ENCODE measurements around the gene RPS19. TPM values are rescaled to one million over a fixed set of nuclear protein-coding genes. Genes with fewer than 3 reads are reported as not detected.

The RPS19 gene
- total RNA-seq, 1 donor from 2014 or later = 717 TPM

GRCh38 chr19:41890936-41891335, 30.9 kb downstream of the RPS19 start:
- intact Hi-C loops (cut with DNase I) = no loop called here
- ATAC-seq (no peak), DNase-seq (ENCODE audit: missing footprints) (no peak)

- DNase-seq (ENCODE audit: missing footprints) (no peak), ATAC-seq (no peak)
- intact Hi-C loops (cut with DNase I) = no loop called here
These were observed 32.3 kb downstream of the RPS19 start for GRCh38 chr19:41892173-41892902.

GRCh38 chr19:41893899-41894298, 33.8 kb downstream of the RPS19 start:
- DNase-seq (ENCODE audit: missing footprints) (no peak), ATAC-seq (no peak)
- intact Hi-C loops (cut with DNase I) = no loop called here

- DNase-seq (ENCODE audit: missing footprints) = no peak
- intact Hi-C loops (cut with DNase I) = no loop called here
These were observed 34.3 kb downstream of the RPS19 start for GRCh38 chr19:41894350-41894749.

GRCh38 chr19:41895745-41896580, 35.9 kb downstream of the RPS19 start:
- DNase-seq (ENCODE audit: missing footprints) (no peak), ATAC-seq (no peak)
- intact Hi-C loops (cut with DNase I) = no loop called here

More at GRCh38 chr19:41894350-41894749, 34.3 kb downstream of the RPS19 start:
- ATAC-seq = no peak

- no peak for ATAC-seq
- DNase-seq (ENCODE audit: missing footprints) = no peak
- intact Hi-C loops (cut with DNase I) = no loop called here
These were observed 36.5 kb downstream of the RPS19 start for GRCh38 chr19:41896581-41896942.

- ATAC-seq (no peak), DNase-seq (ENCODE audit: missing footprints) (no peak)
- intact Hi-C loops (cut with DNase I) = no loop called here
These were observed 37.1 kb downstream of the RPS19 start for GRCh38 chr19:41897181-41897580.

- intact Hi-C loops (cut with DNase I) = no loop called here
- ATAC-seq (no peak), DNase-seq (ENCODE audit: missing footprints) (no peak)
These were observed 37.8 kb downstream of the RPS19 start for GRCh38 chr19:41897820-41898219.

- ATAC-seq (no peak), DNase-seq (ENCODE audit: missing footprints) (no peak)
- intact Hi-C loops (cut with DNase I) = no loop called here
These were observed 38.2 kb downstream of the RPS19 start for GRCh38 chr19:41898235-41898634.

GRCh38 chr19:41901707-41902360, 41.8 kb downstream of the RPS19 start:
- DNase-seq (ENCODE audit: missing footprints) = no peak
- ATAC-seq = no peak
- intact Hi-C loops (cut with DNase I) = no loop called here

GRCh38 chr19:41902594-41902993, 42.5 kb downstream of the RPS19 start:
- intact Hi-C loops (cut with DNase I) = no loop called here
- no peak for ATAC-seq
- no peak for DNase-seq (ENCODE audit: missing footprints)

- intact Hi-C loops (cut with DNase I) = no loop called here
- ATAC-seq (no peak), DNase-seq (ENCODE audit: missing footprints) (no peak)
These were observed 43.3 kb downstream of the RPS19 start for GRCh38 chr19:41903193-41903953.

GRCh38 chr19:41904118-41904870, 44.2 kb downstream of the RPS19 start:
- DNase-seq (ENCODE audit: missing footprints) (no peak), ATAC-seq (no peak)
- intact Hi-C loops (cut with DNase I) = no loop called here

GRCh38 chr19:41905273-41906002, 45.4 kb downstream of the RPS19 start:
- no peak for ATAC-seq
- no peak for DNase-seq (ENCODE audit: missing footprints)

GRCh38 chr19:41906271-41906670, 46.2 kb downstream of the RPS19 start:
- ATAC-seq (no peak), DNase-seq (ENCODE audit: missing footprints) (no peak)
- intact Hi-C loops (cut with DNase I) = no loop called here

More at GRCh38 chr19:41905273-41906002, 45.4 kb downstream of the RPS19 start:
- intact Hi-C loops (cut with DNase I) = no loop called here

- intact Hi-C loops (cut with DNase I) = no loop called here
- ATAC-seq = no peak
- DNase-seq (ENCODE audit: missing footprints) = no peak
These were observed 47.0 kb downstream of the RPS19 start for GRCh38 chr19:41906916-41907680.

- DNase-seq (ENCODE audit: missing footprints) = no peak
- ATAC-seq = no peak
- intact Hi-C loops (cut with DNase I) = no loop called here
These were observed 48.0 kb downstream of the RPS19 start for GRCh38 chr19:41907994-41908615.
